GM23248 (cell line): Measurements from ENCODE around the gene AGFG2.
"Not testable (repeated sequence)": the region's sequence is repeated elsewhere in the genome, so short reads cannot be mapped to it uniquely, and the experiment has no call there.

Experiments
- EZH2 ChIP-seq: fragments of 200-600 bp; sonication (generic); IDR thresholded peaks from 2 replicates; pipeline ENCODE4 v1.6.1; 2018; ENCODE audit warnings: antibody characterized with exemption, mild to moderate bottlenecking; ENCODE audit not compliant: insufficient read depth, poor library complexity, severe bottlenecking
- EZH2phosphoT487 ChIP-seq: fragments of 200-600 bp; sonication (generic); IDR thresholded peaks from 2 replicates; pipeline ENCODE4 v1.6.1; 2018; ENCODE audit warnings: antibody characterized with exemption, moderate library complexity, mild to moderate bottlenecking, low read depth; ENCODE audit not compliant: insufficient read depth

DNA sequence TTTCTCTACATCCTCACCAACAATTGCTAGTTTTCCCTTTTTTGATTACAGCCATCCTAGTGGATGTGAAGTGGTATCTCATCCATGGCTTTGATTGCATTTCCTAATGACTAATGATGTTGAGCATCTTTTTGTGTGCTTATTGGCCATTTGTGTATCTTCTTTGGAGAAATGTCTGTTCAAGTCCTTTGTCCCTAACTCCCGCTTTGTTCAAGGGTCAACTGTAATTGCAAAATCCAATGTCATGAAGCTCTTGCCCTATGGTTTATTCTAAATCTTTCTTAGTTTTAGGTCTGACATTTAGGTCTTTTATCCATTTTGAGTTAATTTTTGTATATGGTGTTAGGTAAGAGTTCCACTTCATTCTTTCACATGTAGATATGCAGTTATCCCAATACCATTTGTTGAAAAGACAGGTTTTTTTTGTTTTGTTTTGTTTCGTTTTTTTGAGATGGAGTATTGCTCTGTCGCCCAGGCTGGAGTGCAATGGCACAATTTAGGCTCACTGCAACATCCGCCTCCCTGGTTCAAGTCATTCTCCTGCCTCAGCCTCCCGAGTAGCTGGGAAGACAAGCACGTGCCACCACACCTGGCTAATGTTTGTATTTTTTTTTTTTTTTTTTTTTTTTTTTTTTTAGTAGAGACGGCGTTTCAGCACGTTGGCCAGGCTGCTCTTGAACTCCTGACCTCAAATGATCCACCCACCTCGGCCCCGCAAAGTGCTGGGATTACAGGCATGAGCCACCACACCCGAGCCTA is 10.7 kb upstream of the AGFG2 start:
- not testable (repeated sequence) for TF ChIP-seq EZH2, EZH2phosphoT487
